Occipital lobe (tissue), 2 donors: Measurements from ENCODE around the gene PRKAG2. TPM values are rescaled to one million over a fixed set of nuclear protein-coding genes. Genes with fewer than 3 reads are reported as not detected.

Source experiments
- DNase-seq: peaks from one replicate; lab custom pipeline; 2025; lab: John Stamatoyannopoulos, UW
- total RNA-seq: library from RNA; depleted of rRNA; stranded (reverse); fragments of >200 nt; gene quantifications from one replicate; pipeline ENCODE4 v1.2.3, GENCODE V29; 2014

The PRKAG2 gene
- total RNA-seq, 1 donor from 2014 or later = 32.9 TPM

DNA sequence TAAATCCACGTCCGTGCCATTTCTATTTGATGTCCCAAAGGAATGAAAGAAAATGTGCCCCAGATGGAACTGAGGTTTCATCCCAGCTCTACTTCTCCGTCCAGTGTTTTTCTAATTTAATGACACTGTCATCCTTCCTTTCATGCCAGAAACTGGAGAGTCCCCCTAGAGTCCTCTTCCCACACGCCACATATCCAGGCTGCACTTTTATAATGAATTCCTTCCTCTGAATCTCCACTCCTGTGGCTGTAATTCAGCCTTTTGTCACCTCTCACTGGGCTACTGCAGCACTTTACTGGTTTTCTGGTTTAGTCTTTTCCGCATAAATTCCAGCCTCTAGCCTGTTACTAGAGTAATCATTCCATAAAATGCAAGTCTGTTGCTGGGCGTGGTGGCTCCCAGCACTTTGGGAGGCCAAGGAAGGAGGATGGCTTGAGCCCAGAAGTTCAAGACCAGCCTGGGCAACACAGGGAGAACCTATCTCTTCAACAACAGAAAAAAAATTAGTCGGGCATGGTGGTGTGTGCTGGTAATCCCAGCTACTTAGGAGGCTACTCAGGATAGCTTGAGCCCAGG lies 214.6 kb downstream of the PRKAG2 start:
- DNase-seq = no peak

DNA sequence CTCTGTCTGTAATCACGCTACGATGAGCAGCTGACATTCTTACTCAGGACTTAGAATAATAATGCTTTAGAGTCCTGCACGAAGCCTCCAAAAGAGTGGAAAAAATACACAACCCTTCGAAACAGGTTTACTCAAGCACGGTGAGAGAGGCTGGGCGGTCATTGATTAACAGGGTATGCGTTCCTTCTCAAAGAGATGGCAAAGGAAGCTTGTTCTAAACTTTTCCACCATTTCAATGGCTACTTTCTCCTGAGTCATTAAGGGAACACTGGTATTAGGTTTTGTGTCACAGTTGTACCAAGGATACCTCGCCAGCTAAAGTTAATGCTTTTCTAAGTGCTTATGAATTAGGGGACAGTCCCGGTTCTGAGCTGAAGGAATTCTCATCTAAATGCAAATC lies 215.3 kb downstream of the PRKAG2 start:
- no peak for DNase-seq

DNA sequence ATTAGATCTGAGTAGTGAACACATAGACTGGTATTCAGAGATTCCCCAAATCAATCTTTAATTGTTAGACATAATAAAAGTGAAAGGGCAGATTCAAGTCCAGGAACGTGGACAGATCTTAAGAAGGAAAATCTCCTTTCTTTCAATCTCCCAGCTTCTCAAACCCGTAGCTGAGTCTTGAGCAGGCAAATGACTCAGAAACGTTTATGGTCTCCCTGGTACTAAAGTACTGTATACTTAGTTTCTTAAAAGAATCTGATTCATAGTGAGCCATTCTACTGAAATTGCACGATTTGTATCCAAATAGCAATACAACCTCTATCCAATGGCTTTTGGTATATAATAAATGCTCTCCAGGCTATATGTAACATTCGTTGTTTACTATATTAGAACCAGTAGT lies 216.8 kb downstream of the PRKAG2 start:
- no peak for DNase-seq

DNA sequence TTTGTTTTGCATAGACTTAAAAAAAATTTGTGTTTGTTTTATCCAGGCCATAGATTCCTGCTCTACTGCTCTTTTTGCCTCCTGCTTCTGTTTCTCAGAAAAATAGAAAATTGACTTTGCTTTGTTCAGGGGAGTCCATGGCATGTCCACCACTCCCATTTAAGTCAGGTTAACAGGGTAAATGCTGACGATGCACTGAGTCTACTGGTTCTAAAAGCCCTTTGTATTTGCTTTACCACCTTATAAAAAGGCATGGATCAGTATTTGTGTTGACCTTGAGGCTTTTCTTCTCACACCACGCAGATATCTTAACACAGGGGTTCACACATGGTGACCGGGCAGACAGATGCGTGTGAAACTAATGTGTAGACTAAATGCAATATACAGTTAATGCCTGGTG lies 217.7 kb downstream of the PRKAG2 start:
- no peak for DNase-seq

DNA sequence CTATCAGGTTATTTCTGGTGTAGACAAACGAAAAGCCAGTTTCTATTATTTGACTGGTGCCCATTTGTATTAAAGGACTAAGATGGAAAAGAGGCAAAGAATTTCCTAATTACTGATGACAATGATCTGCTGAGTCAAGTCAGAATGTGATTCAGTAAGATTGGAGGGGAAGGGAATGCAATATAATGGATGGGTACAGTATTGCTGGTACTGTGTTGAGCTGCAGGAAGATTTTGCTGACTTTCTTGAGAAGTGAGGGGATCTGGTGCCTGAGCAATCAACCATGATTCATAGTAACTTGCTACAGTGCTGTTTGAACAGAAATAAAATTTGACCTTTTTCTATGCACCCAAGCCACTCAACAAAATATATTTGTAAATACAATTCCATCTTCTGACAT lies 218.1 kb downstream of the PRKAG2 start:
- no peak for DNase-seq

DNA sequence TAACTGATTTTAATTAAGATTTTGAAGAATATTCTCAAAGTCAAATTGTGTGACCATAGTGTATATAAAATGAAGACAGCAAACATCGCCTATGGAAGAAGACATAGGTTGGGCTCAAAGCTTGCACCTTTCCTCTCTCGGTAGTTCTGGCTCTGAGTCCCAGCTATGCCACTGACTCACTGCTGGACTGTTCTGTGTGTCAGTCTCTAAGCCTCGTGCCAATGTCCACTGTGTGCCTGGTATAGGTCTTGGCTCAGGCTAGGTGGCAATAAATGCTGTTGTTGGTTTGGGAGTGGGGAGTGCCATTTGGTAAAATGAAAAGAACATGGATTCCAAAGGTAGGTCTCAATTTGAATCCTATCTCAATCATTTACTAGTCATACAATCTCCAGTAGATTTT lies 219.7 kb downstream of the PRKAG2 start:
- no peak for DNase-seq

DNA sequence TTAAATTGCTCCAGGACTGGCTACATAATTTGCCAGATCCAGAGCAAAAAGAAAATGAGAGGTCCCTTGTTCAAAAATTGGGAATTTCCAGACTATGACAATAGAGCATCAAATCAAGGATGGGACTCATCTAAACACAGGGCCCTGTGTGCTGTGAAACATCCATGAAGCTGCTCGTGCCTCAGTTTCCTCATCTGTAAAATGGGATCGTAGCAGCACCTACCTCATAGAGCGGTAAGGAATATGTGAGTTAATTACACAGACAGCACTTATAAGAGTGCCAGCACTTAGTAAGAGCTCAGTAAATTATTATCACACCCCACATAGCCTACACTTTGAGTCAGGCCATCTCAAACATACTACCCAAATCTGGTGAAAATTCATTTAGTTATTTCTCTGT lies 221.4 kb downstream of the PRKAG2 start:
- DNase-seq = no peak

DNA sequence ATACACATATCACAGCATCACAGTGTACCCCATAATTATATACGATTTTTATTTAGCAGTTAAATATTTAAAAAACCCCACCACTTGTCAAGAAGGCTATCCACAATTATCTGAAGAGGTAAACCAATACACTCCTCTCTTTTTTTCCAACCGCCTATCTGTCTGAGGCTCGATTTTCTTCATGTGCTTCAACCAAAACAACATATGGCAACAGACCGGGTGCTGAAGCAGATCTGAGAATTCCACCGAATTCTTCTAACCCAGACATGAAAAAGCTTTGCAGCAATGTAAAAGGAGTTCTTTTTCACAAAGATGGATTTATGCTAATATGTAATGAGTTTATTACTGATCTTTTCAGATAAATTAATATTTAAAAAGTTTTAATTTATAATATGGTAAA lies 224.8 kb downstream of the PRKAG2 start:
- DNase-seq = no peak

DNA sequence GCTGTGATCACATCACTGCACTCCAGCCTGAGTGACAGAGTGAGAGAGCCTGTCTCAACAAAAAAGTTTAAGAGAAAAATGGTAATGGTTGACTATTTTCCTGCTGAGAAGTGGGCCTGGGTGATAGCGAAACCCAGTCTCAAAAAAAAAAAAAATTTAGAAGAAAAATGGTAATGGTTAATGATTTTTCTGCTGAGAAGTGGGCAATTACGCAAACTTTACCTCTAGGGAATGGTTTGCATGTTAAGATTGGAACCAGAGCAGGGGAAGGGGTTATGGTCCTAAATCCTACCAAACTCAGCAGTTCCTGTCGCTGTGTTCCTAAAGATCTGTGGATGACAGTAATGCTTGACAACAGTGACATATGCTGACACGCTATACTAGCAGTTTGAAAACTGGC lies 226.8 kb downstream of the PRKAG2 start:
- DNase-seq = no peak

DNA sequence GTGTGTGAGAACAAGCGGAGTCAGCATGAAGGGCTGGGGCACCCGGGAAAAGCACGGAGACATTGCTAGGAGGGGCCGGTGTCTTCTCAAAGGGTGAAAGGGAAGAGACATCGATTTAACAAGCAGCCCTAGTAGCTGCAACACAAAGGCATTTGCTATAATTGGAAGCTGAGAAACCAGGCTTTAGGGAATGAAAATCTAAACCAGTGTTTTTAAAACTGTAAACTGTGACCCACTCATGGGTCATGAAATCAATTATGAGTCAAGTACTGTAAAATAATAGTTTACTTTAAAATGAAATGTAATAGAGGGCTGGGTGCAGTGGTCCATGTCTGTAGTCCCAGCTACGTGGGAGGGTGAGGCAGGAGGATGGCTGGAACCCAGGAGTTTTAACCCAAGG lies 228.5 kb downstream of the PRKAG2 start:
- DNase-seq = no peak

DNA sequence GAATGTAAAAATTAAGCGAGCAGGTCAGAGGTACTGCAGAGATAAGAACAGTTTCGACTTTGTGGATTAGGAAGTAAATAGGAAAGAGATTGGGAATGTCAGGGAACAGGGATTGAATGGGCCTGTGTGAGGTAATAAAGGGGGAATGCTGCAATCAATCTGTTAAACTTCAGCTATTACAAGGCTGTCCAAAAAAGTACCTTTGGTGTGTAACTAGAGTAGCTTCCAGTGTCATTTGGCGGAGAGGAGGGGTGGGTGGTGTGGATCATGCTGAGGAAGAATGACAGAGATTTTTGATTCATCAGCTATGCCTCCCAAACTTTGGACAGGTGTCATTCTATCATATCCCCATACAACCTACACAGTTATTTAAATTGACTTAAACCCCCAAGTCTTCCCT lies 229.0 kb downstream of the PRKAG2 start:
- DNase-seq = no peak

DNA sequence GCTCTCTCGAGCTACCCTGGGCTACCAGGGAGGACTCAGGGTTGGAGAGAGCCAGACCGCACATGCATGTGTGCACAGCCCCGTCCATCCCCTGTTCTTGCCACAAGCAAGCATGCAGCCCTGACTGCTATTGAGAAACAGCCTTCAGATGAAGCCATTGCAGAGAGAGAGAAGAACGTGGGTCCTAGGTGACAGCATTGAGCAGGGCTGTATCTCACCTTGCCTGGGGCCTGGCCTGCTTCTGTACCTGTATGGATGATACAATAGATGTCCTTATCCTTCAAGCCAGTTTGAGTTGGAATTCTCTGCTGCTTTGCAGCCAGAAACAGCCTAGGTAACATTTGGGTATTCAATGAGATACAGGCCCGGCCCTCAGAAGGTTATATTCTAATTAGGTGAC lies 229.9 kb downstream of the PRKAG2 start:
- DNase-seq = no peak

DNA sequence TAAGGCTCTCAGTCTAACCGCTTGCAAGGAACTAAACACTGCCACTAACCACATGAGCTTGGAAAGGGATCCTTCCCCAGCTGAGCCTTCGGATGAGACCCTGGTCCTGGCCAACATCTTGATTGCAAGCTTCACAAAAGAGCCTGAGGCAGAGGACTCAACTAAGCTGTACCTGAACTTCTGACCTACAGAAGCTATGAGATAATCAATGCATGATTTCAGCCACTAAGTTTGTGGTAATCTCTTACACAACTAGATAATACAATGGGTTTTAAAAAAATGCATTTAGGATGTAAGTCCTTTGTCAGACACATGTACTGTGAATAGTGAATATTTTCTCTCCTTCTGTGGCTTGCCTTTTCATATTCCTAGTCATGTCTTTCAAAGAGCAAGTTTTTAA lies 231.6 kb downstream of the PRKAG2 start:
- DNase-seq = no peak

DNA sequence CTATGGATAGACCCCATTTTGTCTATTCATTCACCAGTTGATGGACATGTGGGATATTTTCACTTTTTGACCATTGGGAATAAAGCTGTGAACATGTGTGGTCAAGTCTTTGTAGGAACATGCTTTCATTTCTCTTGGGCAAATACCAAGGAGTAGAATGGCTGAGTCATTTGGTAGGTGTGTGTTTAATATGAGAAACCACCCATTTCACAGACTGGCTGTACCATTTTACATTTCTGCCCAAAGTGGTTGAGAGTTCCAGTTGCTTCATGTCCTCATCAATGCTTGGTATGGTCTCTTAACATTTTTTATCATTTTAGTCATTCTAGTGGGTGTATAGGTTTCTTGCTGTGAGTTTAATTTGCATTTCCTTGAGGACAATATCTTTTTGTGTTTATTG lies 232.4 kb downstream of the PRKAG2 start:
- no peak for DNase-seq

DNA sequence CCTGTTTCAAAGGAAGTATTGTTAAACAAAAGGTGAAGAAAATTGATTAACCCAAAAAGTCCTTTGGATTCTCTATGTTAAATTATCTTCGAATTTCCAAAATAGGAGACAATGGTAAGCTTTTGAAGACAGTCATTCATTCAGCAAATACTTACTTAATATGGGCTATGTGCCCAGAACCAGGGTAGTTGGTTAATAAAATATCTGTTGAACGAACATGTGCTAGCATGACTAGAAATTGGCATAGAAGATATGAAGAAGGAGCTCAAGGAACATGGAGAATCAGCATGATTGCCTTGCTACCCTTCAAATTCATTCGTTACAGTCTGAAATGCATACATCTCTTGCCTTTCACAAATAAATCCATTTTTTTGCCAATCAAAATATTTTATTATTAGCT lies 234.2 kb downstream of the PRKAG2 start:
- DNase-seq = no peak

DNA sequence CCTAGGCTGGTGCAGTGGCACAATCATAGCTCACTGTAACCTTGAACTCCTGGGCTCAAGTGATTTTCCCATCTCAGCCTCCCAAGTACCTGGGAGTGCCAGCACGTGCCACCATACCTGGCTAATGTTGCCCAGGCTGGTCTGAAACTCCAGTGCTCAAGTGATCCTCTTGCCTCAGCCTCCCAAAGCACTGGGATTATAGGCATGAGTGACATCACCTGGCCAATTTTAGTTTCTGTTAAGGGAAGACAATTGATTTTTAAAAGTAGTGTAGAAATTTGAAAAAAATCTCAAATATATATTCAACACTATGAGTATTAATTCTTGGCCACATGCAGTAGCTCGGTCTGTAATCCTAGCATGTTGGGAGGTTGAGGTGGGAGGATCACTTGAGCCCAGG lies 235.3 kb downstream of the PRKAG2 start:
- no peak for DNase-seq

DNA sequence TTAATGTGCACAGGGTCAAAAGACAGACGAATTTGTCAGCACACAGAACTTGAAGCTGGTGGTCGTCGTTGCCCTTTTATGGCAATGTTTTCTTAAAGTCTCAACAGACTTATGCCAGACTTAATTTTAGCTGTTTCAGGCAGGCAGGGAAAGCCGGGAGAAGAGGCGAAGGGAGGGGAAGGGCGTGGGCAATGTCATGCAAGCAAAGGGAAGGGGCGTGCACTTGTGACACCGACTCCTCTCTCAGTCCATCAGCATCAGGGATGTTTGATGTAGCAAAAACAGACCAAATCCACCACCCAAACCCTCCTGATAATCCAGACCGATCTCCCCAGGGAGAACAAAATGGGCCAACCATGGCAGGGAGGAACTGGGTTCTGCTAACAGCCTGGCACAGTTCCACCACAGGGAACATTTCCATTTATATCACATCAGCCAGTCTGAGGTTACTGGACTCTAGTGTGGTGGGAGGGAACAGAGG lies 239.1 kb downstream of the PRKAG2 start:
- no peak for DNase-seq

DNA sequence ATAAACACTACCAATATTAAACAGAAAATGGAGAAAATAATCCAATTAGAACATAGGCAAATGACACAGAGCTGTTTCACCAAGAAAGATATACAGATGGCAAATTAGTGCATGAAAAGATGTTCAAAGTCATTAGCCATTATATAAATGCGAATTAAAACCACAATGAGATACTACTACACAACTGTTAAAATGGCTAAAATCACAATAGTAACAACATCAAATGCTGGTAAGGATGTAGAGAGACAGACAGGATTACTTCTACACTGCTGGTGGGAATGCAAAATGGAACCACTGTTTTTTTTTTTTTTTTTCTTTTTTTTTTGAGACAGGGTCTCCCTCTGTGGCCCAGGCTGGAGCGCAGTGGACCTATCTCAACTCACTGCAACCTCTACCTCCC lies 242.3 kb downstream of the PRKAG2 start:
- no peak for DNase-seq

DNA sequence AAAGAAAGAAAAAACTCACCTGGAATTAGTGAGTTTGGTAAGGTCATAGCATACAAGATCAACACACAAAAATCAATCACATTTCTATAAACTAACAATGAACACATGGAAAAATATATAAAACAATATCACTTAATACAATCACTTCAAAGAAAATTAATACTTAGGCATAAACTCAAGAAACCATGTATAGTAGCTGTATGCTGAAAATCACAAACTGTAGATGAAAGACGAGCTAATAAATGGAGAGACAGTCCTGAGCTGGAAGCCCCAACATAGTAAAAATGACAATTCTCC lies 243.5 kb downstream of the PRKAG2 start:
- no peak for DNase-seq

DNA sequence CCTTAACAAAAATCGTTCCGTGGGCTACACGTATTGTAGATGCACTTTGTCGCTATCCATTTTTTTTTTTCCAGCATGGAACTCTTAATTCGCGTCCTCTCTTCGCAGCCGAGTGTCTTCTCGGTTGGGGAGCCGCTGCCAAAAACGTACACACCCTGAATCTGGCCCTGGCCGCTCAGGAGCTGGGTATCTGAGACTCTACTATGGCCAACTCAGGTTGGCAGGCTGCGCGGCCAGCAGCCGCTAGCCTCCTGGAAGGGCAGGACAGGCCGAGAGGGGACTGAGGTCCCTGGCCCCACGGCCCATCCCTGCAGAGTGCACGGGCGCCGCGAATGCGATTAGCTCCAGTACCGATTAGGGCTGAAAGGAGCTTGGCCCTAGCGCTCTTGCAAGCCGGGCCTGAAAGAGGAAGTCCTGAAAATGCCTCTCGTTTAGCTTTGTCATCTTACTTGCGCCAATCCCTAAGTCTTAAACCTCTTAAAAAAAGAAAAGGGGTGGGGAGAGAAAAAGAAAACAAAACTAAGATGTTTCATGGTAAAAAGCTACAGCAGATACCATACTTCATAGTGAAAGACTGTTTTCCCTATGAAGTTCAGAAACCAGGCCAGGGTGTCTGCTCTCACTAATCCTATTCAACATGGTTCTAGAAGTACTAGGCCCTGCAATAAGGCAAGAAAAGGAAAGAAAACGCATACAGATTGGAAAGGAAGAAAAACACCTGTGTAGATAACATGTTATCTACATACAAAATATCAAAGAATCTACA lies 244.0 kb downstream of the PRKAG2 start:
- DNase-seq = peak; percentile 26

DNA sequence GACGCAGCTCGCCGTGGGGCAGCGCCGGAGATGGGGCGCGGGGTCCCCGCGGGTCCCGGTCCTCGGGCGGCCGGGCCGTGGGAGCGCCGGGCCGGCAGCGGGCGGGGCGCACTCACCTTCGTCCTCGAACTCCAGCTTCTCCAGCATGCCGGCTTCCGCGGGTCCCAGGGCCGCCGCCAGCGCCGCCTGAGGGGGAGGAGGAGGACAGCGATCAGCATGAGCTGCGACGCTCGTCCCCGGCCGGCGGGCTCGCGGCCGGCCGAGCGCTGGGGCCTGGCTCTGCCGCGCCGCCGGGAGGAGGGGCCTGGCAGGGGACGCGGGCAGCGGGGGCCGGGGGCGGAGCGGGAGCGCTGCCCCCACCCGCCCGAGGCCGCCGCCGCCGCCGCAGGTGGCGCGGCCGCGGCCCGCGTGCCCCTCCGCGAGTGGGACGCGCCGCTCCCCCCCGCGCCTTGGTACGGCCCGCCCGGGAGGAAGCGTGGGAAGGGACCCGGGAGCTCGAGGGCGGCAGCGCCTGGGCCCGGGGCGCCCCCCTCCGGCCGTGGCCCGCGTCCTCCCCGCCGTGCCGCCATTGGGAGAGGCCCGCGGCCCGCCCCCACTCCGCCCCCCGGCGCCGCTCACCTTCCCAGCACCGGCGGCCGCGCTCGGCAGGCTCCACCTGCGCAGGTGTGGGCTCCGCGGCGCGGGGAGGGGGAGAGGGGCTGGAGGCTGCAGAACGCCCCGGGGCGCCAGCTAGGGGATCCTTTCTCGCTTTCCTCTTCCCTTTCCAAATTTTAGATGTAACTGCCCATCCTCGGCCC lies 244.8 kb downstream of the PRKAG2 start:
- peak; percentile 68 for DNase-seq

DNA sequence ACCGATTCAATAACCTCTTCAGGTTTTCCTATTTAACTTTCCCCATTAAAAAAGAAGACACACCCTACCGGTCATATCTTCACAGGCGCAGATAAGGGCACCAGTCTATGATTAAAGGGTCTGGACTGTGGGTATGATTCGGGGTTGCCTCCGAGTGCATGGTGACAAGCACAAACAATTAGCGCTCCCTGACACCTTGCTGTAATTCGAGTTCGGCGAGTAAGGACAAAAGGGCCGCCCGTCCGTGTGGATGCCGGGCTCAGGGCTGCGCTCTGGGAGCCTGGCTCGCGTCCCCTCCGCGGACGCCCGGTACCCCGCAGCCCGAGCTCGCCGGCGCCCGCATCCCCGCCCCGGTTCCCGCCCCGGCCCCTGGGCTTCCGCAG lies 245.4 kb downstream of the PRKAG2 start:
- no peak for DNase-seq
